GM23248 (cell line): ENCODE results near the gene TEX47. TPM values are rescaled to one million over a fixed set of nuclear protein-coding genes. Genes with fewer than 3 reads are reported as not detected.
A peak's percentile ranks its signal among the peaks of the same experiment; 100 is the strongest.

ENCODE experiments used
- DNase-seq: peaks from one replicate; pipeline ENCODE4 v3.0.0-alpha.2; 2015
- H2AFZ ChIP-seq: fragments of 200-600 bp; sonication (generic); 2 replicates; pipeline ENCODE4 v1.6.1; 2016; ENCODE audit warnings: antibody characterized with exemption
- H3F3A ChIP-seq: fragments of 200-600 bp; sonication (generic); 2 replicates; pipeline ENCODE4 v1.6.1; 2016; ENCODE audit warnings: mild to moderate bottlenecking, antibody characterized with exemption, mixed run types; ENCODE audit not compliant: insufficient read depth
- H3K27ac ChIP-seq: fragments of 200-600 bp; sonication (generic); 2 replicates; pipeline ENCODE4 v1.5.1; 2016; ENCODE audit warnings: mild to moderate bottlenecking
- H3K27me3 ChIP-seq: fragments of 200-600 bp; sonication (generic); replicated peaks from 2 replicates; pipeline ENCODE4 v1.6.1; 2016; ENCODE audit warnings: mild to moderate bottlenecking; ENCODE audit not compliant: insufficient read depth
- H3K36me3 ChIP-seq: fragments of 200-600 bp; sonication (generic); 2 replicates; pipeline ENCODE4 v1.6.1; 2016; ENCODE audit warnings: low read depth, mild to moderate bottlenecking
- H3K4me1 ChIP-seq: fragments of 200-600 bp; sonication (generic); 2 replicates; pipeline ENCODE4 v1.6.1; 2016; ENCODE audit warnings: mild to moderate bottlenecking; ENCODE audit not compliant: insufficient read depth
- H3K4me2 ChIP-seq: fragments of 200-600 bp; sonication (generic); one replicate; pipeline ENCODE4 v1.6.1; 2016; ENCODE audit warnings: mild to moderate bottlenecking; ENCODE audit not compliant: unreplicated experiment
- H3K4me3 ChIP-seq: fragments of 200-600 bp; sonication (generic); 2 replicates; pipeline ENCODE4 v1.5.1; 2016; ENCODE audit warnings: mild to moderate bottlenecking
- H3K79me2 ChIP-seq: fragments of 200-600 bp; sonication (generic); 2 replicates; pipeline ENCODE4 v1.6.1; 2016; ENCODE audit warnings: mild to moderate bottlenecking; ENCODE audit not compliant: insufficient read depth
- H3K9ac ChIP-seq: fragments of 200-600 bp; sonication (generic); 2 replicates; pipeline ENCODE4 v1.6.1; 2016; ENCODE audit warnings: mild to moderate bottlenecking
- H3K9me2 ChIP-seq: fragments of 200-600 bp; sonication (generic); 2 replicates; pipeline ENCODE4 v1.6.1; 2016; ENCODE audit warnings: mixed run types, mild to moderate bottlenecking, moderate library complexity; ENCODE audit not compliant: insufficient read depth
- H3K9me3 ChIP-seq: fragments of 200-600 bp; sonication (generic); one replicate; pipeline ENCODE4 v1.6.1; 2017; ENCODE audit warnings: low read depth
- H4K20me1 ChIP-seq: fragments of 200-600 bp; sonication (generic); 2 replicates; pipeline ENCODE4 v1.6.0; 2016; ENCODE audit not compliant: insufficient read depth
- EZH2 ChIP-seq: fragments of 200-600 bp; sonication (generic); IDR thresholded peaks from 2 replicates; pipeline ENCODE4 v1.6.1; 2018; ENCODE audit warnings: antibody characterized with exemption, mild to moderate bottlenecking; ENCODE audit not compliant: insufficient read depth, poor library complexity, severe bottlenecking
- EZH2phosphoT487 ChIP-seq: fragments of 200-600 bp; sonication (generic); IDR thresholded peaks from 2 replicates; pipeline ENCODE4 v1.6.1; 2018; ENCODE audit warnings: antibody characterized with exemption, moderate library complexity, mild to moderate bottlenecking, low read depth; ENCODE audit not compliant: insufficient read depth
- WGBS, 2 experiments: methylation state at CpG; one replicate each; pipeline ENCODE4 v1.1.6; 2015 to 2017; ENCODE audit warnings: low lambda C conversion rate in 2 of 2, low coverage in 1 of 2; ENCODE audit errors: missing lambda C conversion rate in 2 of 2; 5-methylcytosine and 5-hydroxymethylcytosine counted together
- in situ Hi-C: fragments of 300-500 bp; cut with MboI; formaldehyde crosslinking; loops from 2 replicates; pipeline ENCODE4 v1.15.0; 2020
- polyA plus RNA-seq: library from polyadenylated mRNA; unstranded; fragments of >200 nt; fragmentation: Nextera tagmentation; extraction: Ambion mirVana; gene quantifications from 2 replicates; pipeline ENCODE4 v1.2.1, GENCODE V29; 2016
- total RNA-seq: library from RNA; depleted of rRNA; stranded (reverse); fragments of >200 nt; shearing (Covaris generic); gene quantifications from 2 replicates; pipeline ENCODE4 v1.2.3, GENCODE V29; 2014

The TEX47 gene
- total and polyA plus RNA-seq, 2 experiments from 2014 or later: not detected

- H3K4me2 ChIP-seq: no peak overlapping the region
- 0 to 3% methylated on average over 1 of the region's 1 CpG for WGBS, 2 experiments
Observed at GRCh38 chr7:88761779-88762178, 33.8 kb downstream of the TEX47 start.

GRCh38 chr7:88760136-88760515 lies 35.4 kb downstream of the TEX47 start:
- H3K4me3 ChIP-seq: no peak overlapping the region
- no peak overlapping the region for H3K9ac ChIP-seq
- H3K27me3 ChIP-seq: peaks cover 29% of the 10 kb centered on the region
- H3K79me2 ChIP-seq: no peaks in the 10 kb centered on the region
- no peaks in the 10 kb centered on the region for H3F3A ChIP-seq
- no peaks in the 10 kb centered on the region for H3K36me3 ChIP-seq
- TF ChIP-seq EZH2: peak; percentile 53
- TF ChIP-seq EZH2phosphoT487: 0 out of 2 replicates have a peak, but pooled peaks have one; percentile 40
- no peaks in the 10 kb centered on the region for H4K20me1 ChIP-seq
- WGBS, 2 experiments: 53 to 60% methylated on average over 6 of the region's 6 CpGs
- H3K9me2 ChIP-seq: no peaks in the 10 kb centered on the region
- no peak overlapping the region for H3K27ac ChIP-seq
- H3K4me1 ChIP-seq: no peaks in the 10 kb centered on the region
- DNase-seq: no peak
- in situ Hi-C loops: no loop called here
- no peak overlapping the region for H2AFZ ChIP-seq
- no peak overlapping the region for H3K4me2 ChIP-seq
- H3K9me3 ChIP-seq: no peaks in the 10 kb centered on the region

More at GRCh38 chr7:88761779-88762178, 33.8 kb downstream of the TEX47 start:
- Histone ChIP-seq H3F3A (no peaks in the 10 kb centered on the region), H3K9ac (no peak overlapping the region), H4K20me1 (no peaks in the 10 kb centered on the region), H3K4me3 (no peak overlapping the region), H3K36me3 (no peaks in the 10 kb centered on the region), H3K9me2 (no peaks in the 10 kb centered on the region), H3K27me3 (peaks cover 29% of the 10 kb centered on the region), H3K27ac (no peak overlapping the region), H2AFZ (no peak overlapping the region), H3K9me3 (no peaks in the 10 kb centered on the region), H3K79me2 (no peaks in the 10 kb centered on the region), H3K4me1 (no peaks in the 10 kb centered on the region)
- TF ChIP-seq EZH2: no peak
- no peak for TF ChIP-seq EZH2phosphoT487
- no peak for DNase-seq
- in situ Hi-C loops: no loop called here

DNA sequence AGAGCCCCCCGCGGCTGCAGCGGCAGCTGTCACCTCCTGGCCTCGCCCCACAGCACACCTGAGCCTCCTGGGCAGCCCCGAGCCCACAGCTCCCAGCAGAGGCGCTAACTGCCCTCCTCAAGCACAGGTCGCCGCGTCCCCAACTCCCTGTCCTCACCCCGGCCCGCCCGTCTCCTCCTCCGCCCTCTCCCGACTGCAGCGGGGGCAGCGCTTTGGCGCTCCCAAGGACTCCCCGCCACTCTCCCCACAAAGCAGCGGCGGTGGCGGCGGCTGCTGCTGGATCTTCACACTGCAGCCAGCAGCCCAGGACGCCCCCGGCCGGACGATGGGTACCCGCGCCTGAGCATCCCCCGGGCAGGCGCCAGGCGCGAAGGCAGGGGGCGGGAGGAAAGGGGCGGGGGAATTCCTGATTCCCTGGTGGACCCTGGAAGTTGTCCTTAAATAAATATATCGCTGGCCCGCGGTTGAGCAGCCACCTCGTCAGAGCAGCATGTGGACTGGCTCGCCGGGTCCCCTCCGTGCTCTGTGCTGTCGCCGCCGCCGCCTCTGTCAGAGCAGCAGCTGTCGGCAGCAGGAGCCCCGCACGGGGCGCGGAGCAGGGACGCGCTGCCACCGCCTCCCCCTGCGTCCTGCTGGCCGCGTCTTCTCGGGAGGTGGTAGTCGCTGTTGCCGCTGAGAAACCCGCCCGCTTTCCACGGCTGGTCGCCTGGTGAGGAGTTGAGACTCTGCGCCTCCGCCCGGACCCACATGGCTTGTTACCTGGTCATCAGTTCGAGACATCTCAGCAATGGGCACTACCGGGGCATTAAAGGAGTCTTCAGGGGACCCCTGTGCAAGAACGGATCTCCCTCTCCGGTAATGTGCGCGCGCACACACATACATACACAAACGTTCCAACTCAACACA lies 36.1 kb downstream of the TEX47 start, which contains the start of gene ZNF804B:
Gene ZNF804B (plus strand): TSS at position 471 of the 906 bp plus-strand sequence. CDS start 277 bp downstream, at position 748.
- Histone ChIP-seq H3K4me1 (no peaks in the 10 kb centered on the region), H3K9ac (no peak within 1 kb of the TSS), H3K79me2 (no peaks in the 10 kb centered on the region), H3K27me3 (peaks cover 29% of the 10 kb centered on the region), H3K4me3 (0 out of 2 replicates have a peak within 1 kb of the TSS, but pooled peaks have one; percentile 16), H3K9me2 (no peaks in the 10 kb centered on the region), H3K4me2 (no peak within 1 kb of the TSS), H3F3A (no peaks in the 10 kb centered on the region), H3K36me3 (no peaks in the 10 kb centered on the region), H3K9me3 (no peaks in the 10 kb centered on the region), H3K27ac (no peak within 1 kb of the TSS), H2AFZ (0 out of 2 replicates have a peak within 1 kb of the TSS, but pooled peaks have one; percentile 48), H4K20me1 (no peaks in the 10 kb centered on the region)
- peak; percentile 8 for DNase-seq
- in situ Hi-C loops: no loop called here
- 2 to 3% methylated on average over 60 to 63 of the region's 74 CpGs for WGBS, 2 experiments
- TF ChIP-seq EZH2 (peak; percentile 45), EZH2phosphoT487 (no peak)

DNA sequence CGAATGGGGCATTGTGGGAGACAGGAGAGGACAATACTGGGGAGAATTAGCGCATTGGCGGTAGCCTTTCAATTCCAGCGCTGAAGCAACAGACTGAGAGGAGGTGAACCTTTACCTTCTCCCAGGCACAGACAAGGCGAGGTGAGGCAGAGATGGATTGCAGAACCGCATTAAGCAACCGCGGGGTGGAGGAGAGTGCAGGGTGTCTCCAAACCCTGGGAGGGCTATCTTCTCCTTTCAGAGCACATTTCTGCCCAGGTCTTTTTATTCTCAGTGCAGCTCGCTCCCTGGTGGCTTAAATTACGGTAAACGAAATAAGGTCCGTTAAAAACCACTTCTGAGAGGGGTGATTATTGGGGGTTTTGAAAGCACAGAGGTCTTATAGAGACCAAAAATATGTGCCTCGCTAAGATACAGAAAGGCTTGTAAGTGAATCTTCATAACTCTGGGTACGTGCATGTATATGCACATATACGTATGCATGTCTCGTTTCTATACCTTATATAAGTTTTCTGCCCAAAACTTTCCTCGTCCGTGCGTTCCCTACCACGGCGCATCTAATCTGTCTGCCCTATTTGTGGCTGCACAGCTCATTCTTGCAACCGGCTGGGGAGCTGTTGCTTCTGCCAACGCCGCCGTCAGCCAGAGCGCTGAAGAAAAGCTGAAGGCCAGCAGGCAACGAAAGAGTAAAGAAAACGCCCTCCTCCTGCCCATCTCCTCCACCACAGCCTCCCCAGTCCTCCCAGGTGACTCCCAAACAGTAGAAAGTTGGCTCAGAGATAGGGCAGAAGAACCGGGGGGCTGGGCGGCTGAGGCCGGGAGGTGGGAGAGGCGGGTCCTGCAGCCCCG lies 36.9 kb downstream of the TEX47 start:
- H4K20me1 ChIP-seq: no peaks in the 10 kb centered on the region
- H3K79me2 ChIP-seq: no peaks in the 10 kb centered on the region
- no peak for TF ChIP-seq EZH2
- TF ChIP-seq EZH2phosphoT487: no peak
- in situ Hi-C loops: no loop called here
- no peak overlapping the region for H3K4me3 ChIP-seq
- H3K4me1 ChIP-seq: no peaks in the 10 kb centered on the region
- 12 to 14% methylated on average over 29 to 31 of the region's 33 CpGs for WGBS, 2 experiments
- H3K27me3 ChIP-seq: peaks cover 29% of the 10 kb centered on the region
- no peaks in the 10 kb centered on the region for H3K9me2 ChIP-seq
- no peak overlapping the region for H3K4me2 ChIP-seq
- DNase-seq: peak; percentile 52
- H3K9me3 ChIP-seq: no peaks in the 10 kb centered on the region
- no peak overlapping the region for H3K9ac ChIP-seq
- no peak overlapping the region for H3K27ac ChIP-seq
- 0 out of 2 replicates have a peak overlapping the region, but pooled peaks have one; percentile 48 for H2AFZ ChIP-seq
- H3F3A ChIP-seq: no peaks in the 10 kb centered on the region
- H3K36me3 ChIP-seq: no peaks in the 10 kb centered on the region
